Measurements from ENCODE around the gene HES7. TPM values are rescaled to one million over a fixed set of nuclear protein-coding genes. Genes with fewer than 3 reads are reported as not detected.
A peak's percentile ranks its signal among the peaks of the same experiment; 100 is the strongest.

The HES7 gene
- total RNA-seq, 1 donor: under 0.01 TPM

GRCh38 chr17:8143581-8144400, 19.9 kb upstream of the HES7 start:
- no peak for DNase-seq (ENCODE audit: low read depth in 2 of 3, low spot score in 2 of 3)

- DNase-seq (ENCODE audit: low read depth in 2 of 3, low spot score in 2 of 3): no peak
Measured at GRCh38 chr17:8142887-8143580, 19.1 kb upstream of the HES7 start.

- DNase-seq (ENCODE audit: low read depth in 2 of 3, low spot score in 2 of 3): no peak
Measured at GRCh38 chr17:8142158-8142886, 18.4 kb upstream of the HES7 start.

GRCh38 chr17:8141741-8142140, 17.8 kb upstream of the HES7 start:
- no peak for DNase-seq (ENCODE audit: low read depth in 2 of 3, low spot score in 2 of 3)

- DNase-seq (ENCODE audit: low read depth in 2 of 3, low spot score in 2 of 3): no peak
Measured at GRCh38 chr17:8141045-8141444, 17.1 kb upstream of the HES7 start.

- DNase-seq (ENCODE audit: low read depth in 2 of 3, low spot score in 2 of 3): no peak
Measured at GRCh38 chr17:8140065-8141029, 16.4 kb upstream of the HES7 start.

- peak; percentile 89 to 97 (median 93) for DNase-seq (ENCODE audit: low read depth in 2 of 3, low spot score in 2 of 3)
Measured at GRCh38 chr17:8138672-8139371, 14.9 kb upstream of the HES7 start.

GRCh38 chr17:8138374-8138671, 14.4 kb upstream of the HES7 start:
- DNase-seq (ENCODE audit: low read depth in 2 of 3, low spot score in 2 of 3): no peak

- no peak for DNase-seq (ENCODE audit: low read depth in 2 of 3, low spot score in 2 of 3)
Measured at GRCh38 chr17:8137645-8138373, 13.9 kb upstream of the HES7 start.

GRCh38 chr17:8133941-8134340, 10.0 kb upstream of the HES7 start:
- DNase-seq (ENCODE audit: low read depth in 2 of 3, low spot score in 2 of 3): no peak

- DNase-seq (ENCODE audit: low read depth in 2 of 3, low spot score in 2 of 3): no peak
Measured at GRCh38 chr17:8133399-8133798, 9.5 kb upstream of the HES7 start.

- no peak for DNase-seq (ENCODE audit: low read depth in 2 of 3, low spot score in 2 of 3)
Measured at GRCh38 chr17:8131844-8132441, 8.0 kb upstream of the HES7 start.

GRCh38 chr17:8128125-8128784, 4.3 kb upstream of the HES7 start:
- no peak for DNase-seq (ENCODE audit: low read depth in 2 of 3, low spot score in 2 of 3)

GRCh38 chr17:8126491-8127066, 2.7 kb upstream of the HES7 start:
- no peak for DNase-seq (ENCODE audit: low read depth in 2 of 3, low spot score in 2 of 3)

GRCh38 chr17:8125947-8126490, 2.1 kb upstream of the HES7 start:
- no peak for DNase-seq (ENCODE audit: low read depth in 2 of 3, low spot score in 2 of 3)

- DNase-seq (ENCODE audit: low read depth in 2 of 3, low spot score in 2 of 3): peak; percentile 74 to 89 (median 81)
Measured at GRCh38 chr17:8125154-8125946, 1.4 kb upstream of the HES7 start.
